Activated CD8-positive, alpha-beta memory T cell treated with anti-CD3 and anti-CD28 coated beads, Interleukin-2, amount 50 U/mL, for 4 hours (primary cell): Measurements from ENCODE around the gene GAGE12F.
A peak's percentile ranks its signal among the peaks of the same experiment; 100 is the strongest.
"Not testable (repeated sequence)": the region's sequence is repeated elsewhere in the genome, so short reads cannot be mapped to it uniquely, and the experiment has no call there.

Experiments
- DNase-seq: peaks from one replicate; pipeline ENCODE4 v3.0.0-alpha.2; 2020

The GAGE12F gene

DNA sequence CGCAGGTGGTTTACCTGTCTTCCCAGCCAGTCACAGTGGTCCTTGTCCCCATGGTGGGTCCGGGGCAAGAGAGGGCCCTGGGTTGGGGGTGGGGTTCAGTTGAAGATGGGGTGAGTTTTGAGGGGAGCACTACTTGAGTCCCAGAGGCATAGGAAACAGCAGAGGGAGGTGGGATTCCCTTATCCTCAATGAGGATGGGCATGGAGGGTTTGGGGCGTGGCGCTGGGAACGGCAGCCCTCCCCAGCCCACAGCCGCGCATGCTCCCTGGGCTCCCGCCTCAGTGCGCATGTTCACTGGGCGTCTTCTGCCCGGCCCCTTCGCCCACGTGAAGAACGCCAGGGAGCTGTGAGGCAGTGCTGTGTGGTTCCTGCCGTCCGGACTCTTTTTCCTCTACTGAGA, at the start of gene GAGE12F:
Gene GAGE12F, plus strand, starts transcription at position 301 of the 400 bp plus-strand sequence. CDS start 1,155 bp downstream, outside the sequence.
- not testable (repeated sequence) for DNase-seq

DNA sequence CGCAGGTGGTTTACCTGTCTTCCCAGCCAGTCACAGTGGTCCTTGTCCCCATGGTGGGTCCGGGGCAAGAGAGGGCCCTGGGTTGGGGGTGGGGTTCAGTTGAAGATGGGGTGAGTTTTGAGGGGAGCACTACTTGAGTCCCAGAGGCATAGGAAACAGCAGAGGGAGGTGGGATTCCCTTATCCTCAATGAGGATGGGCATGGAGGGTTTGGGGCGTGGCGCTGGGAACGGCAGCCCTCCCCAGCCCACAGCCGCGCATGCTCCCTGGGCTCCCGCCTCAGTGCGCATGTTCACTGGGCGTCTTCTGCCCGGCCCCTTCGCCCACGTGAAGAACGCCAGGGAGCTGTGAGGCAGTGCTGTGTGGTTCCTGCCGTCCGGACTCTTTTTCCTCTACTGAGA, 28.8 kb upstream of the GAGE12F start, which contains the start of gene GAGE12C:
Gene GAGE12C, plus strand, starts transcription at position 301 of the 400 bp plus-strand sequence. CDS start 1,155 bp downstream, outside the sequence.
- DNase-seq, result not testable (repeated sequence)

DNA sequence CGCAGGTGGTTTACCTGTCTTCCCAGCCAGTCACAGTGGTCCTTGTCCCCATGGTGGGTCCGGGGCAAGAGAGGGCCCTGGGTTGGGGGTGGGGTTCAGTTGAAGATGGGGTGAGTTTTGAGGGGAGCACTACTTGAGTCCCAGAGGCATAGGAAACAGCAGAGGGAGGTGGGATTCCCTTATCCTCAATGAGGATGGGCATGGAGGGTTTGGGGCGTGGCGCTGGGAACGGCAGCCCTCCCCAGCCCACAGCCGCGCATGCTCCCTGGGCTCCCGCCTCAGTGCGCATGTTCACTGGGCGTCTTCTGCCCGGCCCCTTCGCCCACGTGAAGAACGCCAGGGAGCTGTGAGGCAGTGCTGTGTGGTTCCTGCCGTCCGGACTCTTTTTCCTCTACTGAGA, 19.2 kb upstream of the GAGE12F start, which contains the start of gene GAGE12D:
Gene GAGE12D, plus strand, starts transcription at position 301 of the 400 bp plus-strand sequence. CDS start 1,155 bp downstream, outside the sequence.
- not testable (repeated sequence) for DNase-seq

- DNase-seq, result not testable (repeated sequence)
These were observed 9.7 kb upstream of the GAGE12F start, which contains the start of gene GAGE12E for GRCh38 chrX:49550989-49551388. GAGE12E (plus strand) TSS chrX:49551289; CDS start chrX:49552444, 1,155 bp downstream.

GRCh38 chrX:49568728-49569127, 8.1 kb downstream of the GAGE12F start:
- peak; percentile 13 for DNase-seq

GRCh38 chrX:49569152-49569551, 8.5 kb downstream of the GAGE12F start:
- not testable (repeated sequence) for DNase-seq

- DNase-seq, result not testable (repeated sequence)
These were observed 9.5 kb downstream of the GAGE12F start, which contains the start of gene GAGE12G for GRCh38 chrX:49570100-49570499. GAGE12G (plus strand) TSS chrX:49570400; CDS start chrX:49571555, 1,155 bp downstream.

GRCh38 chrX:49579649-49580048, 19.0 kb downstream of the GAGE12F start, which contains the start of gene GAGE12H:
GAGE12H (plus strand) TSS chrX:49579949; CDS start chrX:49581104, 1,155 bp downstream.
- DNase-seq, result not testable (repeated sequence)

DNA sequence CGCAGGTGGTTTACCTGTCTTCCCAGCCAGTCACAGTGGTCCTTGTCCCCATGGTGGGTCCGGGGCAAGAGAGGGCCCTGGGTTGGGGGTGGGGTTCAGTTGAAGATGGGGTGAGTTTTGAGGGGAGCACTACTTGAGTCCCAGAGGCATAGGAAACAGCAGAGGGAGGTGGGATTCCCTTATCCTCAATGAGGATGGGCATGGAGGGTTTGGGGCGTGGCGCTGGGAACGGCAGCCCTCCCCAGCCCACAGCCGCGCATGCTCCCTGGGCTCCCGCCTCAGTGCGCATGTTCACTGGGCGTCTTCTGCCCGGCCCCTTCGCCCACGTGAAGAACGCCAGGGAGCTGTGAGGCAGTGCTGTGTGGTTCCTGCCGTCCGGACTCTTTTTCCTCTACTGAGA, 28.6 kb downstream of the GAGE12F start, which contains the start of gene GAGE2A:
Gene GAGE2A, plus strand, starts transcription at position 301 of the 400 bp plus-strand sequence. CDS start 1,155 bp downstream, outside the sequence.
- not testable (repeated sequence) for DNase-seq

- peak; percentile 15 for DNase-seq
These were observed 29.3 kb downstream of the GAGE12F start for GRCh38 chrX:49589769-49590478.

DNA sequence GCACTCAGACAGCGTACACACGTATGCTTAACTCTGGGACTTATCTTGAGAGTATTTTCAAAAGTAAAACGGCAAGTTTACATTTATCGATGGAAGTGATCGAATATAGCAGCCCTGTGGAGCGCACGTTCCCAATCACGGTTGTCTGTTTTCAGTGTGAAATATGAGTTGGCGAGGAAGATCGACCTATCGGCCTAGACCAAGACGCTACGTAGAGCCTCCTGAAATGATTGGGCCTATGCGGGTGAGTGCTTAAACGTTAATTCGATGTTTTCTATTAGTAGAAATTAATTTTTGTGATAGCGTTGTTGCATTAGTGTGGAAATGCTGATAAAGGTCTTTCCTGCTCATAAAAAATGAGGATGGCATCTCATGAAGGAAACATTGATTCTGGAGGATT, 29.8 kb downstream of the GAGE12F start:
- DNase-seq, result not testable (repeated sequence)

DNA sequence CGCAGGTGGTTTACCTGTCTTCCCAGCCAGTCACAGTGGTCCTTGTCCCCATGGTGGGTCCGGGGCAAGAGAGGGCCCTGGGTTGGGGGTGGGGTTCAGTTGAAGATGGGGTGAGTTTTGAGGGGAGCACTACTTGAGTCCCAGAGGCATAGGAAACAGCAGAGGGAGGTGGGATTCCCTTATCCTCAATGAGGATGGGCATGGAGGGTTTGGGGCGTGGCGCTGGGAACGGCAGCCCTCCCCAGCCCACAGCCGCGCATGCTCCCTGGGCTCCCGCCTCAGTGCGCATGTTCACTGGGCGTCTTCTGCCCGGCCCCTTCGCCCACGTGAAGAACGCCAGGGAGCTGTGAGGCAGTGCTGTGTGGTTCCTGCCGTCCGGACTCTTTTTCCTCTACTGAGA, 38.1 kb downstream of the GAGE12F start, which contains the start of gene GAGE1:
Gene GAGE1, plus strand, starts transcription at position 301 of the 400 bp plus-strand sequence. CDS start 1,155 bp downstream, outside the sequence.
- not testable (repeated sequence) for DNase-seq

DNA sequence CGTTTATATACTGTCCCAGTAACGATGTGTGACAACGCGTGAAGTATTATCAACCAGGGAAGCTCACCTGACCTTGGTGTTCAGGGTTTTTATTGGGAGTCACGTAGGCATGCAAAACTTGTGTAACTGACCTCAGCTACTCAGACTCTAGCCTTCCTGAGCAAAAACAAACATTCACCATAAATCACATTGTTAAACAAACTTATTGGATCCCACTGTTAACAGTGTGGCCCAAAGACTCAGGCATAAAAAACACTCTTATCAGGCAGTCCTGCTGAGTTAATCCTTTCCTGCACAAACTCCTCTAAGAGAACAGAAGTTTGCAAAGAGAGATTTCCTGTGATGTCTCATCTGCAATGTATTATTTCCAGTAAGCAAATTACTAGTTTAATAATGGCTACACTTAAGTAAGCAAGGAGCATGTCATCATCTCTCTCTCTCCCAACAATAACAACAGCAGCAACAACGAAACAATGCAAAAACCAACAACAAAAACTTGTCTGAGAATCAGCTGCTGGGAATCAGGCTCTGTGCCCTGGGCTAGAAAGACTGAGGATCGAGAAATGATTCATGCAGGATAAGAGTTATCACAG, 50.2 kb downstream of the GAGE12F start:
- DNase-seq, result no peak
